ENCODE results near the gene WWC1. TPM values are rescaled to one million over a fixed set of nuclear protein-coding genes. Genes with fewer than 3 reads are reported as not detected.

Gene WWC1
- total RNA-seq, 4 donors from 2014 or later, result 0.51 TPM; not detected in 3

DNA sequence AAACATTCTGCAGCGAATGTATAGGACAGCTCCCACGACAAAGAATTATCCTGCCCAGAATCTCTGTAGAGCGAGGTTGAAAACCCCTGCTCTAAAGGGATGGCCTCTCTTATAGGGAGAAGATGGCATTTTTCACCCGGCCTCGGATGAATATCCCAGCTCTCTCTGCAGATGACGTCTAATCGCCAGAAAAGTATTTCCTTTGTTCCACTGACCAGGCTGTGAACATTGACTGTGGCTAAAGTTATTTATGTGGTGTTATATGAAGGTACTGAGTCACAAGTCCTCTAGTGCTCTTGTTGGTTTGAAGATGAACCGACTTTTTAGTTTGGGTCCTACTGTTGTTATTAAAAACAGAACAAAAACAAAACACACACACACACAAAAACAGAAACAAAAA is 177.4 kb downstream of the WWC1 start:
- TF ChIP-seq, protein P1, sequence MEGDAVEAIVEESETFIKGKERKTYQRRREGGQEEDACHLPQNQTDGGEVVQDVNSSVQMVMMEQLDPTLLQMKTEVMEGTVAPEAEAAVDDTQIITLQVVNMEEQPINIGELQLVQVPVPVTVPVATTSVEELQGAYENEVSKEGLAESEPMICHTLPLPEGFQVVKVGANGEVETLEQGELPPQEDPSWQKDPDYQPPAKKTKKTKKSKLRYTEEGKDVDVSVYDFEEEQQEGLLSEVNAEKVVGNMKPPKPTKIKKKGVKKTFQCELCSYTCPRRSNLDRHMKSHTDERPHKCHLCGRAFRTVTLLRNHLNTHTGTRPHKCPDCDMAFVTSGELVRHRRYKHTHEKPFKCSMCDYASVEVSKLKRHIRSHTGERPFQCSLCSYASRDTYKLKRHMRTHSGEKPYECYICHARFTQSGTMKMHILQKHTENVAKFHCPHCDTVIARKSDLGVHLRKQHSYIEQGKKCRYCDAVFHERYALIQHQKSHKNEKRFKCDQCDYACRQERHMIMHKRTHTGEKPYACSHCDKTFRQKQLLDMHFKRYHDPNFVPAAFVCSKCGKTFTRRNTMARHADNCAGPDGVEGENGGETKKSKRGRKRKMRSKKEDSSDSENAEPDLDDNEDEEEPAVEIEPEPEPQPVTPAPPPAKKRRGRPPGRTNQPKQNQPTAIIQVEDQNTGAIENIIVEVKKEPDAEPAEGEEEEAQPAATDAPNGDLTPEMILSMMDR (IDR thresholded peaks at IDR 0.05 in 4 of 5, conservative IDR thresholded peaks at IDR 0.05 in 1 of 5), result no peak
- no peak for TF ChIP-seq POLR2A (IDR thresholded peaks at IDR 0.05)
- H3K4me3 ChIP-seq, result no peak overlapping the region
- in situ Hi-C loops (cut with MboI; ENCODE audit: low sequenced_read_pairs in 4 of 4), result no loop called here
- H3K36me3 ChIP-seq, result no peaks in the 10 kb centered on the region
- H3K9me3 ChIP-seq, result no peaks in the 10 kb centered on the region
- no peak overlapping the region for H3K27ac ChIP-seq
- intact Hi-C loops (cut with DNase I; ENCODE audit: low total_unique reads), result no loop called here
- no peaks in the 10 kb centered on the region for H3K4me1 ChIP-seq
- DNase-seq (no peak), ATAC-seq (no peak)
- no peaks in the 10 kb centered on the region for H3K27me3 ChIP-seq

DNA sequence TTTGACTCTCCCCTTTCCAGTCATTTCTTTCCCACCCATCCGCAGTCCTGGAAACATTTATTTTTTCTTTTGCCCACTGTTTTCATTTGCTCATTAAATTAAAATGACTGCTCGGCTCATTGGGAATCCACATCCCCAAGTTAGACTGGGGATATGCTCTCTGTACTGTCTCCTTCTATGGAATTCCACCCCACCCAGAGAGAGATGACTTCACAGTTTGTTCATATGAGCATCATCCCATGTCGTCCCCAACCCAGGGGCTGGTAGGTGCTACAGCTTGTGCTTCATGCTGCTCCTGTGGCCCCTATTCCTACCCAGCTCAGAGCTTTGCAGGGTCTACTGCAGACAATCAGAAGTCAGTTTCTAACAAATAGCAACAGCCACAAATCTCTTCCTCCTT is 178.4 kb downstream of the WWC1 start:
- no peaks in the 10 kb centered on the region for H3K9me3 ChIP-seq
- no peak for TF ChIP-seq POLR2A (IDR thresholded peaks at IDR 0.05)
- TF ChIP-seq, protein P1 (IDR thresholded peaks at IDR 0.05 in 4 of 5, conservative IDR thresholded peaks at IDR 0.05 in 1 of 5), result no peak
- H3K27me3 ChIP-seq, result no peaks in the 10 kb centered on the region
- H3K4me1 ChIP-seq, result no peaks in the 10 kb centered on the region
- no peak overlapping the region for H3K4me3 ChIP-seq
- no peaks in the 10 kb centered on the region for H3K36me3 ChIP-seq
- in situ Hi-C loops (cut with MboI; ENCODE audit: low sequenced_read_pairs in 4 of 4) (no loop called here), intact Hi-C loops (cut with DNase I; ENCODE audit: low total_unique reads) (no loop called here)
- H3K27ac ChIP-seq, result no peak overlapping the region
- no peak for ATAC-seq
- DNase-seq, result no peak

DNA sequence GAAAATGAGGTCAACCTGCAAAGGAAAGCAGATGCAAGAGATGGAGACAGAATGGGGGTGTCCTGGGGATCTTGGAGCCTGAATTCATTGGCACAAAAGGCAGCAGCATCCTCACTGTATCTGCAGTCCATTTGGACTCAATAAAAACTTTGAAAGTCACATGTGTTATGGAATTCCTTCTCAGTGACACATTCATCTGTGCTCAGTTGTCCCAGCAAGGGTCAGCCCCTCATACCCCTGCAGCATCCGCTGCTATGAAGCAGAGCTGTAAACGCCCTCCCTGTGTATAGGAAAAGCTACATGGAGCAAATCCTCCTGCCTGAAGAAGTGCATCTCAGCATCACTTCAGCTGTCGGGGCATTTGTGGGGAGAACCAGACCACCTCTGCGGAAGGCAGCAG is 180.3 kb downstream of the WWC1 start:
- no peaks in the 10 kb centered on the region for H3K4me1 ChIP-seq
- H3K4me3 ChIP-seq, result no peak overlapping the region
- H3K9me3 ChIP-seq, result no peaks in the 10 kb centered on the region
- in situ Hi-C loops (cut with MboI; ENCODE audit: low sequenced_read_pairs in 4 of 4) (no loop called here), intact Hi-C loops (cut with DNase I; ENCODE audit: low total_unique reads) (no loop called here)
- DNase-seq (no peak), ATAC-seq (no peak)
- H3K27me3 ChIP-seq, result no peaks in the 10 kb centered on the region
- H3K36me3 ChIP-seq, result no peaks in the 10 kb centered on the region
- TF ChIP-seq POLR2A (IDR thresholded peaks at IDR 0.05), result no peak
- TF ChIP-seq, protein P1 (IDR thresholded peaks at IDR 0.05 in 4 of 5, conservative IDR thresholded peaks at IDR 0.05 in 1 of 5), result no peak
- no peak overlapping the region for H3K27ac ChIP-seq

DNA sequence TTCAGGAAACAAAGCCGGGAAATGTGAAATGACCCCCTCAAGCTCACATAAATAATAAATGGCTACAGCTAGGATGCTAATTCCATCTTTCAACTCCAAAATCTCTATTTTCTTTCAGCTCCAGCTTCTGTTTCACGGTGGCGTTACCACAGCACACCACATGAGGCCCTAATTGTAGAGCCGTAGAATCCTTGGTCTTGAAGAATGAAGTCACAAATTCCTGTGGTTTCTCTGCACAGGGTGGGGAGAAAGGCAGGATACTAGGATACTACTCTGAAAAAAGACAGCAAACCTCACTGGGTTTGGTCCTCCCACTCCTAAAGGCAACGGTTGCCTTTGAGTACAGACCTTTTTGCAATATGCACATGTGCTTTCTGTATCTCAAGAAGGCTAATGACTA is 180.9 kb downstream of the WWC1 start:
- no peaks in the 10 kb centered on the region for H3K27me3 ChIP-seq
- H3K9me3 ChIP-seq, result no peaks in the 10 kb centered on the region
- no peak overlapping the region for H3K27ac ChIP-seq
- in situ Hi-C loops (cut with MboI; ENCODE audit: low sequenced_read_pairs in 4 of 4) (no loop called here), intact Hi-C loops (cut with DNase I; ENCODE audit: low total_unique reads) (no loop called here)
- TF ChIP-seq, protein P1 (IDR thresholded peaks at IDR 0.05 in 4 of 5, conservative IDR thresholded peaks at IDR 0.05 in 1 of 5), result no peak
- TF ChIP-seq POLR2A (IDR thresholded peaks at IDR 0.05), result no peak
- H3K4me1 ChIP-seq, result no peaks in the 10 kb centered on the region
- no peak overlapping the region for H3K4me3 ChIP-seq
- ATAC-seq (no peak), DNase-seq (no peak)
- no peaks in the 10 kb centered on the region for H3K36me3 ChIP-seq

DNA sequence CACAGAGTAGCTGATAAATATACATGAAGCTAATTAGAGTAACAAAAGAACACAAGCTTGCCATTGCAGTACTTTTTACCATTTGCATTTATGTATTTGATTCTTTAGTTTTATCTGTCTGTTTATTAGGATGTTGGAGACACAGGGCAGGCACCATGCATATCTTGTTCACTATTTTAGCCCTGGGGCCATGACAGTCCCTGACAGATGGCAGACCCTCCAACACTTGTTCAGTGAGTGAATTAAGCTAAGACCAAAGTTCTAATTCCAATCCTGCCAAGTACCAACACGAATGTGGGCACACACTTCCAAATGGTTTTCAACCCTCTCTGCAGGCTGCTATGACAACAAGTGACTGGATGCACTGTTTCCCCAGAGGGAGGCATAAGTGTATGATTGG is 182.9 kb downstream of the WWC1 start:
- intact Hi-C loops (cut with DNase I; ENCODE audit: low total_unique reads), result no loop called here
- no peak overlapping the region for H3K27ac ChIP-seq
- in situ Hi-C loops (cut with MboI; ENCODE audit: low sequenced_read_pairs in 4 of 4), result no loop called here
- H3K4me1 ChIP-seq, result no peaks in the 10 kb centered on the region
- TF ChIP-seq, protein P1 (IDR thresholded peaks at IDR 0.05 in 4 of 5, conservative IDR thresholded peaks at IDR 0.05 in 1 of 5), result no peak
- no peak for TF ChIP-seq POLR2A (IDR thresholded peaks at IDR 0.05)
- no peaks in the 10 kb centered on the region for H3K9me3 ChIP-seq
- no peak overlapping the region for H3K4me3 ChIP-seq
- H3K27me3 ChIP-seq, result no peaks in the 10 kb centered on the region
- no peak for DNase-seq
- ATAC-seq, result no peak
- no peaks in the 10 kb centered on the region for H3K36me3 ChIP-seq
